Measurements from ENCODE around the gene EEFSEC. TPM values are rescaled to one million over a fixed set of nuclear protein-coding genes. Genes with fewer than 3 reads are reported as not detected.

Gene EEFSEC
- total and polyA plus RNA-seq, 2 of the 4 experiments (the other 2 are of a cell fraction) = 4.5 to 9.3 TPM

- no peak overlapping the region for H3K9ac ChIP-seq (ENCODE audit: low read depth, low read length)
- TF ChIP-seq CTCF (conservative IDR thresholded peaks at IDR 0.05; ENCODE audit: low read depth, low read length) = no peak
- TF ChIP-seq SMC3 (IDR thresholded peaks at IDR 0.05; ENCODE audit: low read depth, low read length) = no peak
- peak; percentile 60 for TF ChIP-seq CEBPB (IDR thresholded peaks at IDR 0.05; ENCODE audit: low read depth, low read length)
- ATAC-seq (ENCODE audit: low read depth) = no peak
- no peak overlapping the region for H3K27ac ChIP-seq (ENCODE audit: insufficient read depth, low read length)
- H4K91ac ChIP-seq (ENCODE audit: insufficient read depth, low read depth, low read length) = no peak overlapping the region
- H3K23ac ChIP-seq (ENCODE audit: low read depth, low read length) = no peak overlapping the region
- intact Hi-C loops (cut with micrococcal nuclease) (loop anchor here (5.0 to 10.0 kb wide), 2 partner anchors 104 to 283 kb away; no protein-coding TSS in a partner anchor), in situ Hi-C loops (cut with MboI; ENCODE audit: low sequenced_read_pairs) (no loop called here), dilution Hi-C loops (cut with HindIII; ENCODE audit: low sequenced_read_pairs, unreplicated experiment) (no loop called here)
- H2AK5ac ChIP-seq (ENCODE audit: low read depth, low read length) = no peak overlapping the region
- H3K36me3 ChIP-seq (ENCODE audit: control insufficient read depth, insufficient read depth, low read length) = no peaks in the 10 kb centered on the region; the same call in 1 of the 2 replicates
- ChIA-PET POLR2A (ENCODE audit: unreplicated experiment) (no interaction called here), CTCF (no interaction called here)
- H3K4me2 ChIP-seq (ENCODE audit: low read depth, low read length) = no peak overlapping the region
- BruUV-seq (replicated peaks) = no TSS peak
- no peak overlapping the region for H3K4ac ChIP-seq (ENCODE audit: low read depth, low read length)
- H3K14ac ChIP-seq (replicated peaks; ENCODE audit: low read depth, low read length) = no peak overlapping the region
- no peaks in the 10 kb centered on the region for H3K4me1 ChIP-seq (ENCODE audit: control insufficient read depth, insufficient read depth, low read length)
- peaks cover 3% of the 10 kb centered on the region; the same call in 1 of the 2 replicates for H3K9me1 ChIP-seq (ENCODE audit: insufficient read depth, low read length)
- DNase-seq = no peak
- H3K79me1 ChIP-seq (ENCODE audit: low read depth in 1 of 2, low read length in 2 of 2) = peaks cover 0 to 4% of the 10 kb centered on the region in 2 experiments; a peak in 1 of 4 replicates
- no peaks in the 10 kb centered on the region; the same call in 1 of the 2 replicates for H4K20me1 ChIP-seq (ENCODE audit: insufficient read depth, low read length)
- H2BK5ac ChIP-seq (ENCODE audit: low read depth, low read length, poor library complexity, severe bottlenecking) = no peak overlapping the region
- H3K9me3 ChIP-seq (ENCODE audit: control insufficient read depth, insufficient read depth, low read length) = no peaks in the 10 kb centered on the region
- H2AFZ ChIP-seq (replicated peaks; ENCODE audit: low read length, poor library complexity) = no peak overlapping the region
- no peak overlapping the region for H4K5ac ChIP-seq (ENCODE audit: low read depth, low read length)
- no peak overlapping the region for H3K4me3 ChIP-seq (ENCODE audit: insufficient read depth, low read depth, low read length)
- no CpG with 5 or more reads among the region's 8 CpGs for WGBS, 2 experiments (ENCODE audit: extremely low coverage in 2 of 2, insufficient read length in 1 of 2)
- H2BK120ac ChIP-seq (ENCODE audit: low read depth, low read length) = no peak overlapping the region
- no peak overlapping the region for H4K8ac ChIP-seq (ENCODE audit: low read depth in 2 of 2, low read length in 2 of 2)
- H2BK15ac ChIP-seq (ENCODE audit: low read depth, low read length) = no peak overlapping the region
- no peak overlapping the region for H3K56ac ChIP-seq (ENCODE audit: extremely low read depth, insufficient read depth, low read length)
- no peak overlapping the region for H3K18ac ChIP-seq (ENCODE audit: low read depth, low read length)
- no peak overlapping the region for H2AK9ac ChIP-seq (replicated peaks; ENCODE audit: low read depth, low read length, poor library complexity)
- no peaks in the 10 kb centered on the region for H3K27me3 ChIP-seq (ENCODE audit: control insufficient read depth, insufficient read depth, low read length)
- H2BK20ac ChIP-seq (ENCODE audit: low read depth, low read length) = no peak overlapping the region
Measured at GRCh38 chr3:128301186-128302023, 148.1 kb downstream of the EEFSEC start.
